GM18870 (cell line): ENCODE data around the gene DSCAM.

ENCODE experiments used
- ATAC-seq: cut with Tn5 transposase; IDR thresholded peaks from one replicate; pipeline ENCODE4 v1.9.1; 2021; ENCODE audit warnings: moderate library complexity; ENCODE audit not compliant: unreplicated experiment

The DSCAM gene

GRCh38 chr21:40152476-40152875 is 694.5 kb downstream of the DSCAM start:
- no peak for ATAC-seq

GRCh38 chr21:40151611-40152010 is 695.3 kb downstream of the DSCAM start:
- no peak for ATAC-seq

- no peak for ATAC-seq
These were observed 700.6 kb downstream of the DSCAM start for GRCh38 chr21:40146216-40146837.

GRCh38 chr21:40143822-40144525 is 703.0 kb downstream of the DSCAM start:
- no peak for ATAC-seq

- ATAC-seq, result no peak
These were observed 705.3 kb downstream of the DSCAM start for GRCh38 chr21:40141621-40142020.

GRCh38 chr21:40140675-40141074 is 706.3 kb downstream of the DSCAM start:
- no peak for ATAC-seq

- no peak for ATAC-seq
These were observed 707.3 kb downstream of the DSCAM start for GRCh38 chr21:40139636-40140035.

- ATAC-seq, result no peak
These were observed 710.4 kb downstream of the DSCAM start for GRCh38 chr21:40136571-40136970.

- ATAC-seq, result no peak
These were observed 712.0 kb downstream of the DSCAM start for GRCh38 chr21:40134731-40135492.

- ATAC-seq, result no peak
These were observed 716.5 kb downstream of the DSCAM start for GRCh38 chr21:40130476-40130875.

GRCh38 chr21:40129809-40130208 is 717.1 kb downstream of the DSCAM start:
- ATAC-seq, result no peak

GRCh38 chr21:40128891-40129290 is 718.1 kb downstream of the DSCAM start:
- ATAC-seq, result no peak

- no peak for ATAC-seq
These were observed 725.9 kb downstream of the DSCAM start for GRCh38 chr21:40120940-40121575.

- ATAC-seq, result no peak
These were observed 728.4 kb downstream of the DSCAM start for GRCh38 chr21:40118527-40118926.

GRCh38 chr21:40117236-40117635 is 729.7 kb downstream of the DSCAM start:
- ATAC-seq, result no peak

- no peak for ATAC-seq
These were observed 731.2 kb downstream of the DSCAM start for GRCh38 chr21:40115775-40116174.

- ATAC-seq, result no peak
These were observed 744.3 kb downstream of the DSCAM start for GRCh38 chr21:40102682-40103081.

GRCh38 chr21:40099809-40100208 is 747.1 kb downstream of the DSCAM start:
- no peak for ATAC-seq

GRCh38 chr21:40095477-40095876 is 751.5 kb downstream of the DSCAM start:
- no peak for ATAC-seq

- no peak for ATAC-seq
These were observed 766.6 kb downstream of the DSCAM start for GRCh38 chr21:40080385-40080784.

- ATAC-seq, result no peak
These were observed 772.2 kb downstream of the DSCAM start for GRCh38 chr21:40074710-40075109.

GRCh38 chr21:40074198-40074597 is 772.8 kb downstream of the DSCAM start:
- ATAC-seq, result no peak
